HepG2 (cell line): ENCODE results near the gene TMEM79. TPM values are rescaled to one million over a fixed set of nuclear protein-coding genes. Genes with fewer than 3 reads are reported as not detected.
A peak's percentile ranks its signal among the peaks of the same experiment; 100 is the strongest.

Source experiments
- AGO1 ChIP-seq: fragments of 200-400 bp; formaldehyde crosslinking; IDR thresholded peaks from 2 replicates; pipeline ENCODE4 v1.6.1; 2017; ENCODE audit warnings: mild to moderate bottlenecking, low read depth, low read length, moderate library complexity; ENCODE audit not compliant: poor library complexity, severe bottlenecking
- EP300 ChIP-seq, 3 experiments: sonication (generic) in 1 of 3; formaldehyde crosslinking in 1 of 3; IDR thresholded peaks; 2 replicates each; pipeline versions ENCODE4 v1.5.1 to v1.6.1; 2011 to 2020; ENCODE audit warnings: low read depth in 2 of 3, low read length in 2 of 3, borderline replicate concordance in 1 of 3, improper control_type of control experiment in 1 of 3, mild to moderate bottlenecking in 1 of 3, missing genetic modification reagents in 1 of 3, moderate library complexity in 1 of 3
- HMG20A ChIP-seq: IDR thresholded peaks from 2 replicates; pipeline ENCODE4 v1.6.1; 2016; ENCODE audit warnings: borderline replicate concordance
- HNRNPLL ChIP-seq: fragments of 200-400 bp; formaldehyde crosslinking; IDR thresholded peaks from 2 replicates; pipeline ENCODE4 v1.6.1; 2017; ENCODE audit warnings: mild to moderate bottlenecking, low read depth, low read length; ENCODE audit not compliant: poor library complexity, severe bottlenecking
- IKZF1 ChIP-seq: fragments of 450-650 bp; IDR thresholded peaks from 2 replicates; pipeline ENCODE4 v1.7.1; 2016
- JUNB ChIP-seq: sonication (generic); formaldehyde crosslinking; IDR thresholded peaks from 2 replicates; pipeline ENCODE4 v1.8.0; 2022; ENCODE audit warnings: missing genetic modification reagents, mild to moderate bottlenecking, borderline replicate concordance
- KAT2B ChIP-seq: fragments of 150-350 bp; IDR thresholded peaks from 2 replicates; pipeline ENCODE4 v1.6.1; 2014; ENCODE audit warnings: low read depth, low read length, borderline replicate concordance
- REL ChIP-seq: sonication (generic); formaldehyde crosslinking; conservative IDR thresholded peaks from 2 replicates; pipeline ENCODE4 v1.8.0; 2022; ENCODE audit warnings: mild to moderate bottlenecking, missing genetic modification reagents, moderate library complexity
- TEAD2 ChIP-seq: sonication (generic); formaldehyde crosslinking; IDR thresholded peaks from 2 replicates; pipeline ENCODE4 v1.9.0; 2021; ENCODE audit warnings: missing genetic modification reagents
- YY1 ChIP-seq: IDR thresholded peaks from 2 replicates; pipeline ENCODE4 v1.6.1; 2011; ENCODE audit warnings: low read length, low read depth, moderate library complexity, mild to moderate bottlenecking; ENCODE audit not compliant: insufficient read depth, insufficient replicate concordance
- ZBTB34 ChIP-seq: sonication (generic); formaldehyde crosslinking; IDR thresholded peaks from 2 replicates; pipeline ENCODE4 v1.8.0; 2022; ENCODE audit warnings: mild to moderate bottlenecking, missing genetic modification reagents
- ZBTB43 ChIP-seq: sonication (generic); formaldehyde crosslinking; conservative IDR thresholded peaks from 2 replicates; pipeline ENCODE4 v1.4.0; 2020; ENCODE audit warnings: missing genetic modification reagents
- ZFP36L1 ChIP-seq: sonication (generic); formaldehyde crosslinking; IDR thresholded peaks from 2 replicates; pipeline ENCODE4 v1.8.0; 2022; ENCODE audit warnings: mild to moderate bottlenecking, missing genetic modification reagents, moderate library complexity
- ZNF17 ChIP-seq: sonication (generic); formaldehyde crosslinking; IDR thresholded peaks from 2 replicates; pipeline ENCODE4 v1.5.0; 2020; ENCODE audit warnings: mild to moderate bottlenecking, missing genetic modification reagents
- ZNF263 ChIP-seq: sonication (generic); formaldehyde crosslinking; IDR thresholded peaks from 2 replicates; pipeline ENCODE4 v1.4.0; 2020; ENCODE audit warnings: missing genetic modification reagents
- ZNF280B ChIP-seq: sonication (generic); formaldehyde crosslinking; IDR thresholded peaks from 2 replicates; pipeline ENCODE4 v1.5.0; 2020; ENCODE audit warnings: missing genetic modification reagents, mild to moderate bottlenecking, borderline replicate concordance
- ZNF282 ChIP-seq: fragments of 450-650 bp; IDR thresholded peaks from 2 replicates; pipeline ENCODE4 v1.6.1; 2018; ENCODE audit not compliant: partially characterized antibody
- ZNF530 ChIP-seq: sonication (generic); formaldehyde crosslinking; IDR thresholded peaks from 2 replicates; pipeline ENCODE4 v1.5.0; 2020; ENCODE audit warnings: low read depth, mild to moderate bottlenecking, missing genetic modification reagents
- ZNF639 ChIP-seq: conservative IDR thresholded peaks from 2 replicates; pipeline ENCODE4 v1.6.1; 2018; ENCODE audit warnings: missing genetic modification reagents
- ZNF710 ChIP-seq: sonication (generic); formaldehyde crosslinking; IDR thresholded peaks from 2 replicates; pipeline ENCODE4 v1.5.0; 2020; ENCODE audit warnings: mild to moderate bottlenecking, missing genetic modification reagents, borderline replicate concordance
- ZNF776 ChIP-seq: sonication (generic); formaldehyde crosslinking; IDR thresholded peaks from 2 replicates; pipeline ENCODE4 v1.4.0; 2020; ENCODE audit warnings: mild to moderate bottlenecking, missing genetic modification reagents
- polyA plus RNA-seq, 8 experiments: library from polyadenylated mRNA; depleted of rRNA in 3 of 8; stranded (reverse) in 7 of 8; unstranded in 1 of 8; fragments of >200 nt; fragmentation: Illumina TruSeq in 4 of 8; extraction: Trizol in 4 of 8; gene quantifications; 2 replicates each; pipeline versions ENCODE4 v1.2.1 to v1.2.3, GENCODE V29; 2011 to 2016; ENCODE audit warnings: low read depth in 4 of 8, missing spikeins in 1 of 8, mixed read lengths in 1 of 8; ENCODE audit not compliant: insufficient read depth in 1 of 8
- total RNA-seq, 5 experiments: library from RNA; depleted of rRNA; stranded (reverse); fragments of >200 nt; fragmentation: Illumina TruSeq; extraction: Trizol; gene quantifications; 2 replicates each; pipeline ENCODE4 v1.2.3, GENCODE V29; 2016; ENCODE audit warnings: low read depth in 1 of 5

TMEM79 gene
- total and polyA plus RNA-seq, 2 of the 13 experiments (the other 11 are each of a cell fraction or from before 2014, with no cell fraction given), result 1.2 to 1.9 TPM

GRCh38 chr1:156338180-156338976 is 54.3 kb downstream of the TMEM79 start, which contains the start of the genes CCT3 and TSACC (continued):
- TF ChIP-seq EP300 (IDR thresholded peaks at IDR 0.05; ENCODE audit: low read depth in 2 of 2, low read length in 2 of 2) (0 out of 4 replicates have a peak, but pooled peaks of 1 of the 2 experiments have one; percentile 29), EP300 (CRISPR knock-in tag; IDR thresholded peaks at IDR 0.05; ENCODE audit: borderline replicate concordance) (peak; percentile 40; the same call in 1 of the 2 replicates), ZFP36L1 (CRISPR knock-in tag) (no peak), KAT2B (no peak), ZNF776 (no peak), ZBTB43 (no peak), ZNF710 (no peak; the same call in 1 of the 2 replicates), HMG20A (CRISPR knock-in tag) (no peak), TEAD2 (CRISPR knock-in tag) (no peak), REL (CRISPR knock-in tag) (no peak), ZNF530 (no peak), ZNF263 (CRISPR knock-in tag) (no peak), AGO1 (peak; percentile 49), YY1 (peak; percentile 87), ZNF17 (CRISPR knock-in tag) (no peak), HNRNPLL (peak; percentile 89), ZNF282 (no peak), IKZF1 (no peak), JUNB (CRISPR knock-in tag) (no peak), ZNF280B (CRISPR knock-in tag) (no peak), ZBTB34 (CRISPR knock-in tag) (no peak), ZNF639 (CRISPR knock-in tag) (peak; percentile 80)
